RWPE2 (cell line): ENCODE data around the gene PCDHGB7.
A peak's percentile ranks its signal among the peaks of the same experiment; 100 is the strongest.
"Not testable (repeated sequence)": the region's sequence is repeated elsewhere in the genome, so short reads cannot be mapped to it uniquely, and the experiment has no call there.

Source experiments
- ATAC-seq: fragments of 200-7000 bp; cut with Tn5 transposase; 3 replicates; pipeline ENCODE4 v1.9.1; 2021; ENCODE audit warnings: low read depth
- DNase-seq: peaks from one replicate; pipeline ENCODE4 v3.0.0-alpha.2; 2020; ENCODE audit warnings: low spot score
- H3K27ac ChIP-seq: fragments of 450-650 bp; 2 replicates; pipeline ENCODE4 v1.5.1; 2017; ENCODE audit warnings: mild to moderate bottlenecking; ENCODE audit not compliant: poor library complexity, severe bottlenecking
- H3K27me3 ChIP-seq: fragments of 250-450 bp; sonication (Bioruptor Pico); 2 replicates; pipeline ENCODE4 v1.5.1; 2021; ENCODE audit warnings: mild to moderate bottlenecking, moderate library complexity; ENCODE audit not compliant: insufficient read depth, poor library complexity, severe bottlenecking
- H3K36me3 ChIP-seq: fragments of 250-450 bp; sonication (Bioruptor Pico); 2 replicates; pipeline ENCODE4 v1.5.1; 2020; ENCODE audit warnings: low read depth, mild to moderate bottlenecking, moderate library complexity
- H3K4me1 ChIP-seq: fragments of 250-450 bp; sonication (Bioruptor Pico); 2 replicates; pipeline ENCODE4 v1.5.1; 2021; ENCODE audit warnings: mild to moderate bottlenecking, moderate library complexity; ENCODE audit not compliant: insufficient read depth, poor library complexity, severe bottlenecking
- H3K4me3 ChIP-seq: fragments of 250-450 bp; sonication (Bioruptor Pico); 2 replicates; pipeline ENCODE4 v1.5.1; 2021; ENCODE audit warnings: mild to moderate bottlenecking, moderate library complexity; ENCODE audit not compliant: severe bottlenecking
- H3K9me3 ChIP-seq: fragments of 250-450 bp; sonication (Bioruptor Pico); 2 replicates; pipeline ENCODE4 v1.5.1; 2021; ENCODE audit warnings: mild to moderate bottlenecking, moderate library complexity; ENCODE audit not compliant: severe bottlenecking
- CTCF ChIP-seq: fragments of 450-650 bp; IDR thresholded peaks from one replicate; pipeline ENCODE4 v1.5.1; 2017; ENCODE audit warnings: mild to moderate bottlenecking, moderate library complexity; ENCODE audit not compliant: poor library complexity, severe bottlenecking

Gene PCDHGB7

GRCh38 chr5:141427783-141428426, 10.4 kb downstream of the PCDHGB7 start:
- Histone ChIP-seq H3K27ac (no peak overlapping the region), H3K4me3 (no peak overlapping the region), H3K9me3 (peaks cover 60% of the 10 kb centered on the region), H3K36me3 (no peaks in the 10 kb centered on the region), H3K4me1 (no peaks in the 10 kb centered on the region), H3K27me3 (peaks cover 13% of the 10 kb centered on the region)
- DNase-seq (no peak), ATAC-seq (no peak)
- TF ChIP-seq CTCF: no peak

GRCh38 chr5:141430332-141431113, 13.0 kb downstream of the PCDHGB7 start, which contains the start of gene PCDHGA12:
PCDHGA12 (plus strand) TSS chr5:141430507; CDS start chr5:141430760, 253 bp downstream.
- H3K36me3 ChIP-seq: no peaks in the 10 kb centered on the region
- H3K27me3 ChIP-seq: peaks cover 13% of the 10 kb centered on the region
- peak; percentile 81 for TF ChIP-seq CTCF
- no peak for DNase-seq
- ATAC-seq: peak; percentile 86
- H3K9me3 ChIP-seq: peaks cover 45% of the 10 kb centered on the region
- H3K4me1 ChIP-seq: no peaks in the 10 kb centered on the region
- no peak within 1 kb of the TSS for H3K27ac ChIP-seq
- peak within 1 kb of the TSS; percentile 17 for H3K4me3 ChIP-seq

DNA sequence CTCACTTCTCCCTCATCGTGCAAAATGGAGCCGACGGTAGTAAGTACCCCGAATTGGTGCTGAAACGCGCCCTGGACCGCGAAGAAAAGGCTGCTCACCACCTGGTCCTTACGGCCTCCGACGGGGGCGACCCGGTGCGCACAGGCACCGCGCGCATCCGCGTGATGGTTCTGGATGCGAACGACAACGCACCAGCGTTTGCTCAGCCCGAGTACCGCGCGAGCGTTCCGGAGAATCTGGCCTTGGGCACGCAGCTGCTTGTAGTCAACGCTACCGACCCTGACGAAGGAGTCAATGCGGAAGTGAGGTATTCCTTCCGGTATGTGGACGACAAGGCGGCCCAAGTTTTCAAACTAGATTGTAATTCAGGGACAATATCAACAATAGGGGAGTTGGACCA, 13.8 kb downstream of the PCDHGB7 start:
- Histone ChIP-seq H3K4me1 (no peaks in the 10 kb centered on the region), H3K36me3 (no peaks in the 10 kb centered on the region), H3K27ac (no peak overlapping the region), H3K27me3 (peaks cover 13% of the 10 kb centered on the region), H3K9me3 (peaks cover 40% of the 10 kb centered on the region), H3K4me3 (no peak overlapping the region)
- ATAC-seq (no peak), DNase-seq (no peak)
- no peak for TF ChIP-seq CTCF

DNA sequence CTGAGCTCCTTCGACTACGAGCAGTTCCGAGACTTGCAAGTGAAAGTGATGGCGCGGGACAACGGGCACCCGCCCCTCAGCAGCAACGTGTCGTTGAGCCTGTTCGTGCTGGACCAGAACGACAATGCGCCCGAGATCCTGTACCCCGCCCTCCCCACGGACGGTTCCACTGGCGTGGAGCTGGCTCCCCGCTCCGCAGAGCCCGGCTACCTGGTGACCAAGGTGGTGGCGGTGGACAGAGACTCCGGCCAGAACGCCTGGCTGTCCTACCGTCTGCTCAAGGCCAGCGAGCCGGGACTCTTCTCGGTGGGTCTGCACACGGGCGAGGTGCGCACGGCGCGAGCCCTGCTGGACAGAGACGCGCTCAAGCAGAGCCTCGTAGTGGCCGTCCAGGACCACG, 14.8 kb downstream of the PCDHGB7 start:
- H3K36me3 ChIP-seq, DNase-seq, H3K27me3 ChIP-seq, H3K27ac ChIP-seq, H3K4me3 ChIP-seq, ATAC-seq, H3K4me1 ChIP-seq: not testable (repeated sequence)
- H3K9me3 ChIP-seq: peaks cover 36% of the 10 kb centered on the region

GRCh38 chr5:141432726-141433125, 15.2 kb downstream of the PCDHGB7 start:
- ATAC-seq, H3K36me3 ChIP-seq, DNase-seq, H3K4me1 ChIP-seq, H3K27me3 ChIP-seq, H3K4me3 ChIP-seq, H3K27ac ChIP-seq: not testable (repeated sequence)
- peaks cover 32% of the 10 kb centered on the region for H3K9me3 ChIP-seq
